HCT116 (cell line): ENCODE data around the gene SCRN1. TPM values are rescaled to one million over a fixed set of nuclear protein-coding genes. Genes with fewer than 3 reads are reported as not detected.

ENCODE experiments used
- ATAC-seq: fragments of 200-7000 bp; cut with Tn5 transposase; 2 replicates; pipeline ENCODE4 v1.9.1; 2020; ENCODE audit warnings: mild to moderate bottlenecking, moderate library complexity
- BruUV-seq: library from RNA; stranded (reverse); fragments of 400-500 nt; replicated peaks from 2 replicates; lab custom pipeline; 2021; lab: Mats Ljungman, UMichigan
- CTCF ChIA-PET: fragments of 300-600 bp; sonication (Branson Sonifier 250); formaldehyde crosslinking; loops from one replicate; lab custom pipeline; 2021; ENCODE audit warnings: antibody characterized with exemption; lab: Charles Lee
- POLR2A ChIA-PET: fragments of 300-600, 350-600 bp; sonication (Branson Sonifier 250); formaldehyde crosslinking; loops from one replicate; lab custom pipeline; 2021; ENCODE audit warnings: antibody characterized with exemption; lab: Charles Lee
- RAD21 ChIA-PET, 2 experiments: fragments of 300-600 bp; sonication (Branson Sonifier 250); formaldehyde crosslinking; loops; one replicate each; lab custom pipeline; 2023; ENCODE audit warnings: low total read pairs in 2 of 2; ENCODE audit not compliant: uncharacterized antibody in 2 of 2, unreplicated experiment in 2 of 2, low non-redundant PET in 1 of 2; lab: Charles Lee
- DNase-seq: peaks from one replicate; pipeline ENCODE4 v3.0.0-alpha.2; 2010; ENCODE audit warnings: low read depth, low spot score
- H2AFZ ChIP-seq: fragments of 200-600 bp; shearing (Covaris generic), sonication (generic); 2 replicates; pipeline ENCODE4 v1.6.1; 2017; ENCODE audit warnings: low read depth, mixed run types, mixed read lengths, antibody characterized with exemption, low read length; ENCODE audit not compliant: poor library complexity, severe bottlenecking
- H3K27ac ChIP-seq: 2 replicates; pipeline ENCODE4 v1.5.1; 2012; ENCODE audit warnings: low read depth, low read length
- H3K27me3 ChIP-seq: fragments of 200-600 bp; sonication (generic); 2 replicates; pipeline ENCODE4 v1.6.1; 2016; ENCODE audit warnings: mixed run types, low read length, mixed read lengths; ENCODE audit not compliant: insufficient read depth
- H3K36me3 ChIP-seq, 2 experiments: fragments of 200-500 bp in 1 of 2; fragments of 200-600 bp in 1 of 2; sonication (Bioruptor generic) in 1 of 2; sonication (generic) in 1 of 2; 2 replicates each; pipeline versions ENCODE4 v1.5.1 to v1.6.1; 2014 to 2016; ENCODE audit warnings: low read length in 2 of 2, inconsistent platforms in 1 of 2, mixed read lengths in 1 of 2, mixed run types in 1 of 2; ENCODE audit not compliant: insufficient read depth in 2 of 2, control insufficient read depth in 1 of 2
- H3K4me1 ChIP-seq, 2 experiments: fragments of 200-600 bp in 1 of 2; sonication (generic) in 1 of 2; 2 replicates each; pipeline versions ENCODE4 v1.5.1 to v1.6.1; 2012 to 2017; ENCODE audit warnings: low read length in 2 of 2, inconsistent platforms in 1 of 2, mild to moderate bottlenecking in 1 of 2, mixed read lengths in 1 of 2, mixed run types in 1 of 2, moderate library complexity in 1 of 2; ENCODE audit not compliant: insufficient read depth in 2 of 2, control insufficient read depth in 1 of 2
- H3K4me2 ChIP-seq: fragments of 200-600 bp; sonication (generic); 2 replicates; pipeline ENCODE4 v1.6.1; 2017; ENCODE audit warnings: mixed run types, low read length, mixed read lengths
- H3K4me3 ChIP-seq, 2 experiments: fragments of 200-600 bp in 1 of 2; sonication (generic) in 1 of 2; replicated peaks in 1 of 2; 2 replicates each; pipeline ENCODE4 v1.5.1; 2011 to 2016; ENCODE audit warnings: low read length in 2 of 2, control low read depth in 1 of 2, low read depth in 1 of 2, mild to moderate bottlenecking in 1 of 2, mixed read lengths in 1 of 2, mixed run types in 1 of 2
- H3K79me2 ChIP-seq: fragments of 200-600 bp; sonication (generic); 2 replicates; pipeline ENCODE4 v1.6.1; 2017; ENCODE audit warnings: mild to moderate bottlenecking, mixed run types, low read length, moderate library complexity, mixed read lengths; ENCODE audit not compliant: insufficient read depth
- H3K9ac ChIP-seq: fragments of 200-600 bp; sonication (generic); 2 replicates; pipeline ENCODE4 v1.6.1; 2016; ENCODE audit warnings: low read length, mixed read lengths
- H3K9me2 ChIP-seq: fragments of 200-600 bp; sonication (generic), shearing (Covaris generic); 2 replicates; pipeline ENCODE4 v1.6.1; 2017; ENCODE audit warnings: mixed run types, mild to moderate bottlenecking, moderate library complexity; ENCODE audit not compliant: insufficient read depth
- H3K9me3 ChIP-seq, 2 experiments: fragments of 200-500 bp in 1 of 2; fragments of 200-600 bp in 1 of 2; sonication (Bioruptor generic) in 1 of 2; sonication (generic) in 1 of 2; 2 replicates each; pipeline ENCODE4 v1.6.1; 2014 to 2017; ENCODE audit warnings: low read length in 2 of 2, mixed read lengths in 2 of 2, inconsistent platforms in 1 of 2, low read depth in 1 of 2, mild to moderate bottlenecking in 1 of 2, mixed run types in 1 of 2, moderate library complexity in 1 of 2; ENCODE audit not compliant: control insufficient read depth in 1 of 2, insufficient read depth in 1 of 2
- H4K20me1 ChIP-seq: fragments of 200-600 bp; sonication (generic), shearing (Covaris generic); 2 replicates; pipeline ENCODE4 v1.6.1; 2017; ENCODE audit warnings: mixed run types, mild to moderate bottlenecking, moderate library complexity; ENCODE audit not compliant: insufficient read depth
- CBX3 ChIP-seq: IDR thresholded peaks from 2 replicates; pipeline ENCODE4 v1.6.1; 2012; ENCODE audit warnings: low read depth
- CEBPB ChIP-seq: IDR thresholded peaks from 2 replicates; pipeline ENCODE4 v1.6.1; 2012; ENCODE audit warnings: low read depth
- EGR1 ChIP-seq: IDR thresholded peaks from 2 replicates; pipeline ENCODE4 v1.6.1; 2012; ENCODE audit warnings: low read depth
- ELF1 ChIP-seq: IDR thresholded peaks from 2 replicates; pipeline ENCODE4 v1.6.1; 2012; ENCODE audit warnings: low read depth, borderline replicate concordance
- EZH2 ChIP-seq: fragments of 200-600 bp; sonication (generic); IDR thresholded peaks from 2 replicates; pipeline ENCODE4 v1.6.1; 2017; ENCODE audit warnings: antibody characterized with exemption, mixed run types
- EZH2phosphoT487 ChIP-seq: fragments of 200-600 bp; IDR thresholded peaks from 2 replicates; pipeline ENCODE4 v1.6.1; 2018; ENCODE audit warnings: antibody characterized with exemption, borderline replicate concordance
- FOSL1 ChIP-seq: IDR thresholded peaks from 2 replicates; pipeline ENCODE4 v1.6.1; 2012; ENCODE audit warnings: low read depth
- JUND ChIP-seq: IDR thresholded peaks from 2 replicates; pipeline ENCODE4 v1.6.1; 2012
- MAX ChIP-seq: IDR thresholded peaks from 2 replicates; pipeline ENCODE4 v1.6.1; 2012
- RAD21 ChIP-seq: IDR thresholded peaks from 2 replicates; pipeline ENCODE4 v1.6.1; 2012; ENCODE audit warnings: low read depth, mild to moderate bottlenecking
- REST ChIP-seq: IDR thresholded peaks from 2 replicates; pipeline ENCODE4 v1.6.1; 2012; ENCODE audit warnings: low read depth
- SIN3A ChIP-seq: IDR thresholded peaks from 2 replicates; pipeline ENCODE4 v1.6.1; 2012; ENCODE audit warnings: low read depth
- SP1 ChIP-seq: IDR thresholded peaks from 2 replicates; pipeline ENCODE4 v1.6.1; 2012; ENCODE audit warnings: low read depth
- TCF7L2 ChIP-seq: IDR thresholded peaks from 2 replicates; pipeline ENCODE4 v1.7.0; 2011; ENCODE audit warnings: borderline replicate concordance, inconsistent platforms; ENCODE audit not compliant: insufficient read depth, insufficient read length; ENCODE audit errors: extremely low read depth
- YY1 ChIP-seq: IDR thresholded peaks from 2 replicates; pipeline ENCODE4 v1.6.1; 2011; ENCODE audit warnings: low read length, low read depth, moderate library complexity, mild to moderate bottlenecking; ENCODE audit not compliant: insufficient replicate concordance; ENCODE audit errors: extremely low read depth
- ZFX ChIP-seq: fragments of 450-650 bp; IDR thresholded peaks from 2 replicates; pipeline ENCODE4 v1.6.1; 2017
- ZNF274 ChIP-seq: fragments of 200-500 bp; sonication (Bioruptor generic); IDR thresholded peaks from 2 replicates; pipeline ENCODE4 v1.6.1; 2014; ENCODE audit warnings: mild to moderate bottlenecking, low read depth, low read length, inconsistent platforms
- intact Hi-C: fragments of 100-400 bp; cut with micrococcal nuclease; formaldehyde crosslinking; loops from 2 replicates; pipeline ENCODE4 v1.10.0; 2022
- total RNA-seq: library from RNA; stranded (reverse); gene quantifications from one replicate; pipeline ENCODE4 v1.2.1, GENCODE V29; 2021; ENCODE audit not compliant: unreplicated experiment

Gene SCRN1
- total RNA-seq, 1 experiment from 2014 or later = 76.8 TPM

GRCh38 chr7:30032310-30033125, 42.9 kb upstream of the SCRN1 start:
- Histone ChIP-seq H3K9me2 (no peaks in the 10 kb centered on the region), H3K9me3 (no peaks in the 10 kb centered on the region), H3K4me2 (no peak overlapping the region), H3K4me3 (no peak overlapping the region), H3K27ac (no peak overlapping the region), H2AFZ (no peak overlapping the region), H3K36me3 (peaks cover 0 to 4% of the 10 kb centered on the region in 2 experiments; a peak in 1 of 4 replicates), H3K79me2 (peaks cover 33% of the 10 kb centered on the region)
- intact Hi-C loops = no loop called here
- RAD21 ChIA-PET = no interaction called here
- ATAC-seq (no peak), DNase-seq (no peak)
- CTCF ChIA-PET = no interaction called here
- no TSS peak for BruUV-seq
- TF ChIP-seq EGR1 (no peak), SIN3A (no peak), CBX3 (no peak), SP1 (no peak), TCF7L2 (no peak), REST (no peak), MAX (no peak), EZH2phosphoT487 (no peak), EZH2 (no peak), ELF1 (no peak), FOSL1 (no peak), ZNF274 (no peak), CEBPB (no peak), YY1 (no peak), JUND (no peak), ZFX (no peak), RAD21 (no peak)
- TF ChIP-seq, all 23 proteins: peak for 0
- Histone ChIP-seq H3K27me3 (no peaks in the 10 kb centered on the region), H3K9ac (no peak overlapping the region), H3K4me1 (peaks cover 10 to 16% of the 10 kb centered on the region in 2 experiments), H4K20me1 (peaks cover 10% of the 10 kb centered on the region; the same call in 1 of the 2 replicates)
- POLR2A ChIA-PET = no interaction called here
